K562 (cell line): ENCODE measurements around the gene SREBF1. TPM values are rescaled to one million over a fixed set of nuclear protein-coding genes. Genes with fewer than 3 reads are reported as not detected.

Source experiments
- ATAC-seq: fragments of 200-7000 bp; cut with Tn5 transposase; 3 replicates; pipeline ENCODE4 v1.9.1; 2020; ENCODE audit warnings: moderate library complexity
- BruUV-seq: library from RNA; stranded (reverse); fragments of 400-500 nt; replicated peaks from 2 replicates; lab custom pipeline; 2021; lab: Mats Ljungman, UMichigan
- CTCF ChIA-PET: fragments of 300-600 bp; formaldehyde crosslinking; extraction: SDS; loops from one replicate; lab custom pipeline; 2021; ENCODE audit warnings: low intra/inter-chr PET ratio; lab: Yijun Ruan, JAX
- POLR2A ChIA-PET: fragments of 300-600, 350-650 bp; sonication (Branson Sonifier 250); formaldehyde crosslinking; extraction: SDS; loops from one replicate; lab custom pipeline; 2021; ENCODE audit warnings: antibody characterized with exemption, inconsistent platforms; lab: Yijun Ruan, JAX
- DNase-seq, 4 experiments: peaks; one replicate each; pipeline versions ENCODE4 v3.0.0 to v3.0.0-alpha.2; 2011 to 2018; ENCODE audit warnings: low spot score in 3 of 4, mixed read lengths in 3 of 4; ENCODE audit errors: extremely low read depth in 1 of 4
- FAIRE-seq: peaks from 2 replicates; lab custom pipeline; 2011; peaks lifted over from hg19 to GRCh38; lab: Jason Lieb, UNC
- H2AFZ ChIP-seq: 2 replicates; pipeline ENCODE4 v1.6.0; 2011; ENCODE audit warnings: low read depth, low read length, control low read depth, inconsistent platforms
- H3K27ac ChIP-seq: fragments of 200-600 bp; 3 replicates; pipeline ENCODE4 v1.8.0; 2011; ENCODE audit warnings: low read depth, mild to moderate bottlenecking, control low read depth, inconsistent platforms, low read length, moderate library complexity, mixed read lengths; ENCODE audit errors: extremely low read depth
- H3K27me3 ChIP-seq, 2 experiments: fragments of 300-600 bp in 1 of 2; 2 replicates in 1 of 2; 3 replicates in 1 of 2; pipeline versions ENCODE4 v1.6.0 to v1.8.0; 2011; ENCODE audit warnings: inconsistent platforms in 2 of 2, low read length in 2 of 2, mild to moderate bottlenecking in 1 of 2, mixed read lengths in 1 of 2, moderate library complexity in 1 of 2; ENCODE audit not compliant: control insufficient read depth in 2 of 2, insufficient read depth in 2 of 2
- H3K36me3 ChIP-seq: fragments of 300-600 bp; 3 replicates; pipeline ENCODE4 v1.8.0; 2011; ENCODE audit warnings: mild to moderate bottlenecking, low read length, inconsistent platforms; ENCODE audit not compliant: control insufficient read depth, insufficient read depth
- H3K4me1 ChIP-seq, 2 experiments: fragments of 200-600 bp in 1 of 2; replicated peaks in 1 of 2; 2 replicates in 1 of 2; 3 replicates in 1 of 2; pipeline versions ENCODE4 v1.5.1 to v1.8.0; 2011; ENCODE audit warnings: inconsistent platforms in 2 of 2, low read length in 2 of 2, mild to moderate bottlenecking in 1 of 2, mixed read lengths in 1 of 2, moderate library complexity in 1 of 2; ENCODE audit not compliant: control insufficient read depth in 2 of 2, insufficient read depth in 2 of 2
- H3K4me2 ChIP-seq: 2 replicates; pipeline ENCODE4 v1.6.1; 2011; ENCODE audit warnings: low read length, control low read depth, inconsistent platforms, mixed read lengths; ENCODE audit not compliant: insufficient read depth
- H3K4me3 ChIP-seq: fragments of 200-600 bp; sonication (generic), shearing (Covaris generic); 2 replicates; pipeline ENCODE4 v1.5.1; 2016; ENCODE audit warnings: control low read depth, inconsistent platforms
- H3K79me2 ChIP-seq: fragments of 200-600 bp; 3 replicates; pipeline ENCODE4 v1.8.0; 2011; ENCODE audit warnings: low read length, inconsistent platforms; ENCODE audit not compliant: control insufficient read depth, insufficient read depth
- H3K9ac ChIP-seq, 2 experiments: 2 replicates each; pipeline versions ENCODE4 v1.6.0 to v1.6.1; 2011; ENCODE audit warnings: low read depth in 2 of 2, low read length in 2 of 2, control low read depth in 1 of 2, inconsistent platforms in 1 of 2, mild to moderate bottlenecking in 1 of 2, mixed read lengths in 1 of 2; ENCODE audit not compliant: insufficient read depth in 1 of 2
- H3K9me1 ChIP-seq: one replicate; pipeline ENCODE4 v1.6.0; 2011; ENCODE audit warnings: inconsistent platforms, mild to moderate bottlenecking, low read length, moderate library complexity; ENCODE audit not compliant: control insufficient read depth, insufficient read depth
- H3K9me3 ChIP-seq: replicated peaks from 2 replicates; pipeline ENCODE4 v1.5.1; 2011; ENCODE audit warnings: low read depth, low read length, inconsistent platforms; ENCODE audit not compliant: control insufficient read depth, insufficient read depth
- H4K20me1 ChIP-seq: replicated peaks from 2 replicates; pipeline ENCODE4 v1.6.1; 2011; ENCODE audit warnings: low read length, inconsistent platforms, mixed read lengths; ENCODE audit not compliant: control insufficient read depth, insufficient read depth
- JUND ChIP-seq, 2 experiments: IDR thresholded peaks; 2 replicates in 1 of 2; 3 replicates in 1 of 2; pipeline ENCODE4 v1.6.1; 2011; ENCODE audit warnings: borderline replicate concordance in 2 of 2, low read depth in 2 of 2, low read length in 2 of 2, improper control_type of control experiment in 1 of 2, missing biosample characterization in 1 of 2, missing genetic modification characterization in 1 of 2, missing genetic modification reagents in 1 of 2
- NCOA4 ChIP-seq: fragments of 450-650 bp; IDR thresholded peaks from 2 replicates; pipeline ENCODE4 v1.6.1; 2018; ENCODE audit warnings: mild to moderate bottlenecking; ENCODE audit not compliant: partially characterized antibody
- ZBTB43 ChIP-seq: sonication (generic); formaldehyde crosslinking; IDR thresholded peaks from 2 replicates; pipeline ENCODE4 v1.8.0; 2023; ENCODE audit warnings: mild to moderate bottlenecking, missing genetic modification reagents
- ZBTB7A ChIP-seq: IDR thresholded peaks from 2 replicates; pipeline ENCODE4 v1.6.1; 2011; ENCODE audit warnings: low read depth, mild to moderate bottlenecking, low read length, moderate library complexity, borderline replicate concordance; ENCODE audit not compliant: control insufficient read depth
- ZNF347 ChIP-seq: fragments of 450-650 bp; formaldehyde crosslinking; IDR thresholded peaks from 2 replicates; pipeline ENCODE4 v1.4.0; 2020; ENCODE audit warnings: low read depth, mild to moderate bottlenecking, moderate library complexity
- ZNF398 ChIP-seq: fragments of 250-450 bp; sonication (Bioruptor Pico); IDR thresholded peaks from 2 replicates; pipeline ENCODE4 v1.8.0; 2021; ENCODE audit warnings: moderate library complexity, mild to moderate bottlenecking, inconsistent platforms
- WGBS: fragments of 100-300 bp; shearing (Covaris generic); methylation state at CpG from one replicate; pipeline ENCODE4 v1.1.6; 2016; ENCODE audit warnings: low coverage, mixed read lengths; ENCODE audit not compliant: insufficient coverage; ENCODE audit errors: missing lambda C conversion rate; 5-methylcytosine and 5-hydroxymethylcytosine counted together
- in situ Hi-C: fragments of 300-500 bp; cut with MboI; formaldehyde crosslinking; loops from 4 replicates; pipeline ENCODE4 v1.15.0; 2018; ENCODE audit warnings: inconsistent platforms, mixed read lengths
- intact Hi-C: fragments of 100-400 bp; cut with micrococcal nuclease; formaldehyde crosslinking; loops from 2 replicates; pipeline ENCODE4 v1.14.2; 2022
- polyA plus RNA-seq, 8 experiments: library from polyadenylated mRNA; depleted of rRNA in 4 of 8; stranded (reverse) in 5 of 8; unstranded in 3 of 8; fragments of >200 nt; fragmentation: Nextera tagmentation in 2 of 8; fragmentation: Illumina TruSeq in 1 of 8; extraction: Ambion mirVana in 2 of 8; extraction: Trizol in 1 of 8; gene quantifications; 2 replicates each; pipeline versions ENCODE4 v1.2.1 to v1.2.3, GENCODE V29; 2011 to 2014; ENCODE audit warnings: inconsistent platforms in 1 of 8, missing spikeins in 1 of 8
- total RNA-seq, 7 experiments: library from RNA; depleted of rRNA in 6 of 7; stranded (reverse); fragments of >200 nt in 6 of 7; fragmentation: Illumina TruSeq in 2 of 7; extraction: Trizol in 2 of 7; gene quantifications; 2 replicates each; pipeline versions ENCODE4 v1.2.1 to v1.2.3, GENCODE V29; 2011 to 2021; ENCODE audit warnings: low replicate concordance in 1 of 7
- TF ChIP-seq, protein P1 (sequence below): sonication (generic); formaldehyde crosslinking; IDR thresholded peaks from 2 replicates; pipeline ENCODE4 v1.8.0; 2022; ENCODE audit warnings: missing genetic modification reagents, mild to moderate bottlenecking, borderline replicate concordance
- TF ChIP-seq, protein P2 (sequence below), 2 experiments: fragments of 450-650 bp in 1 of 2; IDR thresholded peaks; 2 replicates each; pipeline ENCODE4 v1.6.1; 2011 to 2017; ENCODE audit warnings: low read depth in 2 of 2, antibody characterized with exemption in 1 of 2, borderline replicate concordance in 1 of 2, low read length in 1 of 2, mild to moderate bottlenecking in 1 of 2, mixed read lengths in 1 of 2; ENCODE audit not compliant: control insufficient read depth in 1 of 2

SREBF1 gene
- total and polyA plus RNA-seq, 9 of the 15 experiments (the other 6 are each of a cell fraction or from before 2014, with no cell fraction given) = 1.6 to 169 (median 69.4) TPM

DNA sequence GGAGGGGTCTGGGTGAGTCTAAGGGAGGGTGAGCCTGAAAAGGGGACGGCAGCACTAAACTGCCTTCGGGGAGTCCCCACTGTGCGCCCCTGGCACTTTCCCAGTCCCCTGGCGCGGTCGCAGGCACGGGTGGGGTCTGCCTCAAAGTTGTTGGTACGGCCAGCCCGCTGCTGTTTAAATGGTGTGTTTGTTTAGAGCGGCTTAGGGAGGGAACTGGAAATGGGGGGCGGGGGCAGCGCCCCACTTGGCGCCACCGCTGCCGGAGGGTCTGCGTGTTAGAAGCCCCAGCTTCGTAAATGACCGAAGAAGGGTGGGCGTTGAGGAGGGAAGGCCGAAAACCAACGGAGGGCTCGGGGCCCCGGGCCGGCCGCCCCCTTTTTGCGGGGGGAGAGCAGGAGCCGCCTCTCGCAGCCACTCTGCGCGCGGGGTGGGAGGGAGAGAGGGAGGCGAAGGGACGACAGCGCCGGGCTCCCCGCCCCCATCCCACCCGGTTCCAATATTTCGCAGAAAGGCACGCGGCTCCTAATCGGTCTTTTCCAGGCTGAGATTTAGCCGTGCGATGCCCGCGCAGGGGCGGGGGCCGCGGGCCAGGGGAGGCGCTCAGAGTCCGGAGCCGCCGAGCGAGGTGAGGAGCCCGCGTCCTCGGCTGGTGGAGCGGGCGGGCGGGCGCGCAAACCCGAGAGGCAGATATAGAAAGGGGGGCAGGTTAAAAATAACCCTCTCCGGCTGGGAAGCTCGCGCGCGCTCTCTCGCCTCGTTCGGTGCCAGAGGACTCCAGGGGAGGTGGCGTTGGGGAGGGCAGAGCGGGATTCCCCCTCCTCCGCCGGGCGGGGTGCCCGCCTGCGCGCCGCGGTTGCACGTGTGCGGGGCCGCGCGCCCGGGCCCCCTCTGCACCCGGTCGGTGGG, 54.9 kb downstream of the SREBF1 start:
- POLR2A ChIA-PET = interaction anchor here (0.6 to 1.0 kb wide), 3 partner anchors 11 to 174 kb away, joined by 3 read pairs; no protein-coding TSS in a partner anchor
- 88% methylated on average over 10 of the region's 88 CpGs for WGBS
- intact Hi-C loops = loop anchor here (10.0 kb wide), 1 partner anchor 97 kb away; the partner anchor contains the start of gene RAI1
- TF ChIP-seq, protein P1, sequence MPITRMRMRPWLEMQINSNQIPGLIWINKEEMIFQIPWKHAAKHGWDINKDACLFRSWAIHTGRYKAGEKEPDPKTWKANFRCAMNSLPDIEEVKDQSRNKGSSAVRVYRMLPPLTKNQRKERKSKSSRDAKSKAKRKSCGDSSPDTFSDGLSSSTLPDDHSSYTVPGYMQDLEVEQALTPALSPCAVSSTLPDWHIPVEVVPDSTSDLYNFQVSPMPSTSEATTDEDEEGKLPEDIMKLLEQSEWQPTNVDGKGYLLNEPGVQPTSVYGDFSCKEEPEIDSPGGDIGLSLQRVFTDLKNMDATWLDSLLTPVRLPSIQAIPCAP (CRISPR knock-in tag) = no peak
- TF ChIP-seq ZBTB43 (CRISPR knock-in tag) (no peak), NCOA4 (no peak), ZBTB7A (0 out of 2 replicates have a peak, but pooled peaks have one; percentile 24), ZNF347 (no peak), JUND (IDR thresholded peaks at IDR 0.05; ENCODE audit: borderline replicate concordance, low read depth, low read length) (no peak), JUND (tag; IDR thresholded peaks at IDR 0.05; ENCODE audit: borderline replicate concordance, low read depth, low read length) (no peak), ZNF398 (CRISPR knock-in tag) (no peak)
- TF ChIP-seq, protein P2, sequence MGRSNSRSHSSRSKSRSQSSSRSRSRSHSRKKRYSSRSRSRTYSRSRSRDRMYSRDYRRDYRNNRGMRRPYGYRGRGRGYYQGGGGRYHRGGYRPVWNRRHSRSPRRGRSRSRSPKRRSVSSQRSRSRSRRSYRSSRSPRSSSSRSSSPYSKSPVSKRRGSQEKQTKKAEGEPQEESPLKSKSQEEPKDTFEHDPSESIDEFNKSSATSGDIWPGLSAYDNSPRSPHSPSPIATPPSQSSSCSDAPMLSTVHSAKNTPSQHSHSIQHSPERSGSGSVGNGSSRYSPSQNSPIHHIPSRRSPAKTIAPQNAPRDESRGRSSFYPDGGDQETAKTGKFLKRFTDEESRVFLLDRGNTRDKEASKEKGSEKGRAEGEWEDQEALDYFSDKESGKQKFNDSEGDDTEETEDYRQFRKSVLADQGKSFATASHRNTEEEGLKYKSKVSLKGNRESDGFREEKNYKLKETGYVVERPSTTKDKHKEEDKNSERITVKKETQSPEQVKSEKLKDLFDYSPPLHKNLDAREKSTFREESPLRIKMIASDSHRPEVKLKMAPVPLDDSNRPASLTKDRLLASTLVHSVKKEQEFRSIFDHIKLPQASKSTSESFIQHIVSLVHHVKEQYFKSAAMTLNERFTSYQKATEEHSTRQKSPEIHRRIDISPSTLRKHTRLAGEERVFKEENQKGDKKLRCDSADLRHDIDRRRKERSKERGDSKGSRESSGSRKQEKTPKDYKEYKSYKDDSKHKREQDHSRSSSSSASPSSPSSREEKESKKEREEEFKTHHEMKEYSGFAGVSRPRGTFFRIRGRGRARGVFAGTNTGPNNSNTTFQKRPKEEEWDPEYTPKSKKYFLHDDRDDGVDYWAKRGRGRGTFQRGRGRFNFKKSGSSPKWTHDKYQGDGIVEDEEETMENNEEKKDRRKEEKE (IDR thresholded peaks at IDR 0.05; ENCODE audit: borderline replicate concordance in 1 of 2, control insufficient read depth in 1 of 2, low read depth in 2 of 2, low read length in 1 of 2) = no peak

More for the DNA sequence above, 54.9 kb downstream of the SREBF1 start:
- peaks cover 21% of the 10 kb centered on the region; the same call in 2 of the 3 replicates for H3K79me2 ChIP-seq
- FAIRE-seq (no peak), ATAC-seq (no peak), DNase-seq (no peak)
- CTCF ChIA-PET = no interaction called here
- H3K4me1 ChIP-seq = peaks cover 9 to 77% of the 10 kb centered on the region in 2 experiments
- no peak overlapping the region for H2AFZ ChIP-seq
- no peaks in the 10 kb centered on the region for H3K27me3 ChIP-seq
- in situ Hi-C loops = no loop called here
- no peaks in the 10 kb centered on the region for H3K9me1 ChIP-seq
- H3K36me3 ChIP-seq = no peaks in the 10 kb centered on the region
- no peaks in the 10 kb centered on the region; the same call in 1 of the 2 replicates for H4K20me1 ChIP-seq
- no peak overlapping the region for H3K4me3 ChIP-seq
- no peaks in the 10 kb centered on the region for H3K9me3 ChIP-seq
- no peak overlapping the region for H3K27ac ChIP-seq
- no peak overlapping the region for H3K4me2 ChIP-seq
- no peak overlapping the region for H3K9ac ChIP-seq
- BruUV-seq = no TSS peak
